Stimulated activated naive CD4-positive, alpha-beta T cell treated with Interleukin-2 at 50 U/mL for 16 hours (primary cell): ENCODE measurements around the gene SLC13A1.
"Not testable (repeated sequence)": the region's sequence is repeated elsewhere in the genome, so short reads cannot be mapped to it uniquely, and the experiment has no call there.

ENCODE experiments used
- DNase-seq: peaks from one replicate; lab custom pipeline; 2025; lab: John Stamatoyannopoulos, UW

Gene SLC13A1

GRCh38 chr7:123126691-123127090, 73.1 kb downstream of the SLC13A1 start:
- DNase-seq: no peak

GRCh38 chr7:123126171-123126570, 73.6 kb downstream of the SLC13A1 start:
- DNase-seq: no peak

- DNase-seq: no peak
Observed at GRCh38 chr7:123125231-123125630, 74.5 kb downstream of the SLC13A1 start.

- no peak for DNase-seq
Observed at GRCh38 chr7:123122916-123123315, 76.9 kb downstream of the SLC13A1 start.

GRCh38 chr7:123120286-123120685, 79.5 kb downstream of the SLC13A1 start:
- no peak for DNase-seq

- no peak for DNase-seq
Observed at GRCh38 chr7:123115331-123115730, 84.4 kb downstream of the SLC13A1 start.

- no peak for DNase-seq
Observed at GRCh38 chr7:123114288-123114687, 85.5 kb downstream of the SLC13A1 start.

- DNase-seq: no peak
Observed at GRCh38 chr7:123112833-123113232, 86.9 kb downstream of the SLC13A1 start.

GRCh38 chr7:123099712-123100111, 100.1 kb downstream of the SLC13A1 start:
- no peak for DNase-seq

- DNase-seq: no peak
Observed at GRCh38 chr7:123096976-123097375, 102.8 kb downstream of the SLC13A1 start.

GRCh38 chr7:123096434-123096833, 103.3 kb downstream of the SLC13A1 start:
- DNase-seq: no peak

GRCh38 chr7:123090456-123090855, 109.3 kb downstream of the SLC13A1 start:
- no peak for DNase-seq

- DNase-seq: not testable (repeated sequence)
Observed at GRCh38 chr7:123086910-123087309, 112.9 kb downstream of the SLC13A1 start.

- not testable (repeated sequence) for DNase-seq
Observed at GRCh38 chr7:123084861-123085260, 114.9 kb downstream of the SLC13A1 start.

GRCh38 chr7:123079021-123079420, 120.7 kb downstream of the SLC13A1 start:
- no peak for DNase-seq

GRCh38 chr7:123075838-123076467, 123.8 kb downstream of the SLC13A1 start:
- no peak for DNase-seq

- DNase-seq: no peak
Observed at GRCh38 chr7:123070702-123071286, 129.0 kb downstream of the SLC13A1 start.

GRCh38 chr7:123067814-123068213, 132.0 kb downstream of the SLC13A1 start:
- no peak for DNase-seq
